ENCODE measurements around the gene SEZ6.

SEZ6 gene

DNA sequence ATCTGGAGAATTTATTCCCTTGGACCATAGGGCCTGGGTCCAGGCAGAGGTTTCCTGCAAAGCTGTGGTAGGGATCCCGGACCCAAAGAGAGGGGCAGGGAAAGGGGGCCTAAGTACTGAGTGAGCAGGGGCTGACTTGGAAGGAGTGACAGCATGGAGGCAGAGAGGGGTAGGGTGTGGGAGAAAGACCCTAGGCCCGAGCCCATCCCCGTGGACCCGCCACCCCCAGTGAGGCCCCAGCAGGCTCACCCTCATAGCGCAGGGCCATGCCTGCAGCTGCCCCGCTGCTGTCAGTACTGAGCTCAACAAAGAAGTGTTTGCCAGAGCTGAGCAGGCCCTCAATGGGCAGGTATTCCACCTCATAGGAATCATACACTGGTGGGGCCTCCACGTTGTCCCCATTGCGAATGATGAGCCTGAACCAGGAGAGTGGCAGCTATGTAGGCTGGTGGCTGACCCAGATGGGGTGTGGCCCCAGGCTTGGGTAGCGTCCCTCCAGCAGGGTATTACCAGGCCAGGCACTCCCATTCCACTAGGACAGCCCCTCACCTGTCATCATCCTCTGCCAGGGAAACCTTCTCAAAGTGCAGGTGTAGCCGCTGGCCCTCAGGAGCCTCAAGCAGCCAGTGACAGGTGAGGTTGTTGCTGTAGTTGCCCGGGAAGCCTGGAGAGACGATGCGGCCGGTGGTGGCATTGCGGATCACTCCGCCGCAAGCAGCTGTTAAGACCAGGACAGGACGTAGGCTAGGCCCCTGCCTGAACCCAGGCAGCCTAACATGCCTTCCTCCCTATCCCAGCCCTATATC, 45.4 kb downstream of the SEZ6 start:
- ATAC-seq: no peak
- TF ChIP-seq BACH2 (CRISPR knock-in tag; IDR thresholded peaks at IDR 0.05; ENCODE audit: borderline replicate concordance): no peak
- TF ChIP-seq, protein P1, sequence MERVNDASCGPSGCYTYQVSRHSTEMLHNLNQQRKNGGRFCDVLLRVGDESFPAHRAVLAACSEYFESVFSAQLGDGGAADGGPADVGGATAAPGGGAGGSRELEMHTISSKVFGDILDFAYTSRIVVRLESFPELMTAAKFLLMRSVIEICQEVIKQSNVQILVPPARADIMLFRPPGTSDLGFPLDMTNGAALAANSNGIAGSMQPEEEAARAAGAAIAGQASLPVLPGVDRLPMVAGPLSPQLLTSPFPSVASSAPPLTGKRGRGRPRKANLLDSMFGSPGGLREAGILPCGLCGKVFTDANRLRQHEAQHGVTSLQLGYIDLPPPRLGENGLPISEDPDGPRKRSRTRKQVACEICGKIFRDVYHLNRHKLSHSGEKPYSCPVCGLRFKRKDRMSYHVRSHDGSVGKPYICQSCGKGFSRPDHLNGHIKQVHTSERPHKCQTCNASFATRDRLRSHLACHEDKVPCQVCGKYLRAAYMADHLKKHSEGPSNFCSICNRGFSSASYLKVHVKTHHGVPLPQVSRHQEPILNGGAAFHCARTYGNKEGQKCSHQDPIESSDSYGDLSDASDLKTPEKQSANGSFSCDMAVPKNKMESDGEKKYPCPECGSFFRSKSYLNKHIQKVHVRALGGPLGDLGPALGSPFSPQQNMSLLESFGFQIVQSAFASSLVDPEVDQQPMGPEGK (CRISPR knock-in tag; IDR thresholded peaks at IDR 0.05; ENCODE audit: borderline replicate concordance): no peak
- no peak for TF ChIP-seq TCF4 (CRISPR knock-in tag; IDR thresholded peaks at IDR 0.05; ENCODE audit: borderline replicate concordance)
- TF ChIP-seq, protein P2, sequence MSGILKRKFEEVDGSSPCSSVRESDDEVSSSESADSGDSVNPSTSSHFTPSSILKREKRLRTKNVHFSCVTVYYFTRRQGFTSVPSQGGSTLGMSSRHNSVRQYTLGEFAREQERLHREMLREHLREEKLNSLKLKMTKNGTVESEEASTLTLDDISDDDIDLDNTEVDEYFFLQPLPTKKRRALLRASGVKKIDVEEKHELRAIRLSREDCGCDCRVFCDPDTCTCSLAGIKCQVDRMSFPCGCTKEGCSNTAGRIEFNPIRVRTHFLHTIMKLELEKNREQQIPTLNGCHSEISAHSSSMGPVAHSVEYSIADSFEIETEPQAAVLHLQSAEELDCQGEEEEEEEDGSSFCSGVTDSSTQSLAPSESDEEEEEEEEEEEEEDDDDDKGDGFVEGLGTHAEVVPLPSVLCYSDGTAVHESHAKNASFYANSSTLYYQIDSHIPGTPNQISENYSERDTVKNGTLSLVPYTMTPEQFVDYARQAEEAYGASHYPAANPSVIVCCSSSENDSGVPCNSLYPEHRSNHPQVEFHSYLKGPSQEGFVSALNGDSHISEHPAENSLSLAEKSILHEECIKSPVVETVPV (CRISPR knock-in tag; IDR thresholded peaks at IDR 0.05): no peak
- no peak for TF ChIP-seq ARNTL (CRISPR knock-in tag; IDR thresholded peaks at IDR 0.05; ENCODE audit: borderline replicate concordance, low read depth)
- no peak for TF ChIP-seq OSR1 (CRISPR knock-in tag; IDR thresholded peaks at IDR 0.05)
- TF ChIP-seq PPARA (CRISPR knock-in tag; IDR thresholded peaks at IDR 0.05; ENCODE audit: borderline replicate concordance): no peak
- TF ChIP-seq, protein P3, sequence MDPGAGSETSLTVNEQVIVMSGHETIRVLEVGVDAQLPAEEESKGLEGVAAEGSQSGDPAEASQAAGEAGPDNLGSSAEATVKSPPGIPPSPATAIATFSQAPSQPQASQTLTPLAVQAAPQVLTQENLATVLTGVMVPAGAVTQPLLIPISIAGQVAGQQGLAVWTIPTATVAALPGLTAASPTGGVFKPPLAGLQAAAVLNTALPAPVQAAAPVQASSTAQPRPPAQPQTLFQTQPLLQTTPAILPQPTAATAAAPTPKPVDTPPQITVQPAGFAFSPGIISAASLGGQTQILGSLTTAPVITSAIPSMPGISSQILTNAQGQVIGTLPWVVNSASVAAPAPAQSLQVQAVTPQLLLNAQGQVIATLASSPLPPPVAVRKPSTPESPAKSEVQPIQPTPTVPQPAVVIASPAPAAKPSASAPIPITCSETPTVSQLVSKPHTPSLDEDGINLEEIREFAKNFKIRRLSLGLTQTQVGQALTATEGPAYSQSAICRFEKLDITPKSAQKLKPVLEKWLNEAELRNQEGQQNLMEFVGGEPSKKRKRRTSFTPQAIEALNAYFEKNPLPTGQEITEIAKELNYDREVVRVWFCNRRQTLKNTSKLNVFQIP (CRISPR knock-in tag; IDR thresholded peaks at IDR 0.05; ENCODE audit: borderline replicate concordance, low read depth): no peak
- TF ChIP-seq ZNF70 (CRISPR knock-in tag; IDR thresholded peaks at IDR 0.05): no peak
- TF ChIP-seq, protein P4, sequence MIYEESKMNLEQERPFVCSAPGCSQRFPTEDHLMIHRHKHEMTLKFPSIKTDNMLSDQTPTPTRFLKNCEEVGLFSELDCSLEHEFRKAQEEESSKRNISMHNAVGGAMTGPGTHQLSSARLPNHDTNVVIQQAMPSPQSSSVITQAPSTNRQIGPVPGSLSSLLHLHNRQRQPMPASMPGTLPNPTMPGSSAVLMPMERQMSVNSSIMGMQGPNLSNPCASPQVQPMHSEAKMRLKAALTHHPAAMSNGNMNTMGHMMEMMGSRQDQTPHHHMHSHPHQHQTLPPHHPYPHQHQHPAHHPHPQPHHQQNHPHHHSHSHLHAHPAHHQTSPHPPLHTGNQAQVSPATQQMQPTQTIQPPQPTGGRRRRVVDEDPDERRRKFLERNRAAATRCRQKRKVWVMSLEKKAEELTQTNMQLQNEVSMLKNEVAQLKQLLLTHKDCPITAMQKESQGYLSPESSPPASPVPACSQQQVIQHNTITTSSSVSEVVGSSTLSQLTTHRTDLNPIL (CRISPR knock-in tag; IDR thresholded peaks at IDR 0.05; ENCODE audit: low read depth): no peak
- TF ChIP-seq CSDC2 (CRISPR knock-in tag; IDR thresholded peaks at IDR 0.05): no peak
- TF ChIP-seq ISL1 (CRISPR knock-in tag; IDR thresholded peaks at IDR 0.05): no peak
- TF ChIP-seq RARB (CRISPR knock-in tag; IDR thresholded peaks at IDR 0.05): no peak

DNA sequence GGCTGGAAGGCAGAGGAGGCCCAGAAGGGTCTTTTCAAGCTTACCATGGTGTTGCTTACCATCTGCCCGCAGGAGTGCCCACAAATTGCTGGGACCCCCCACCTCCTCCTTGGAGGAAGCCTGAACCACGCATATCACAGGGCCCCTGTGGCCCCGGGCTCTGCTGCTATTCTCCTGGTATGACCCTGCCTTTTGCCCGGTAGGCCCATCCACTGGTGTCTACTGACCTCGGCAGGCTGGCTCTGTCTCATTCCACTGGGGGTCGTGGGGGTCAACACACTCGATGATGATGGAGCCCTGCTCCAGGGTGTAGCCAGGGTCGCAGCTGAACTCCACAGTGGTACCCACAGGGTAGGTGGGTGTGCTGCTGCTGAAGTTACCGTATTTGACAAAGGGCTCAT, 46.4 kb downstream of the SEZ6 start:
- TF ChIP-seq GLIS3 (CRISPR knock-in tag; IDR thresholded peaks at IDR 0.05): no peak
- no peak for TF ChIP-seq BACH2 (CRISPR knock-in tag; IDR thresholded peaks at IDR 0.05; ENCODE audit: borderline replicate concordance)
- no peak for TF ChIP-seq OSR1 (CRISPR knock-in tag; IDR thresholded peaks at IDR 0.05)
- TF ChIP-seq, protein P4 (CRISPR knock-in tag; IDR thresholded peaks at IDR 0.05; ENCODE audit: low read depth): no peak
- no peak for TF ChIP-seq SNAI2 (CRISPR knock-in tag; IDR thresholded peaks at IDR 0.05)
- TF ChIP-seq, protein P1 (CRISPR knock-in tag; IDR thresholded peaks at IDR 0.05; ENCODE audit: borderline replicate concordance): no peak
- TF ChIP-seq TCF4 (CRISPR knock-in tag; IDR thresholded peaks at IDR 0.05; ENCODE audit: borderline replicate concordance): no peak
- TF ChIP-seq TOX (CRISPR knock-in tag; IDR thresholded peaks at IDR 0.05; ENCODE audit: borderline replicate concordance): no peak
- TF ChIP-seq CSDC2 (CRISPR knock-in tag; IDR thresholded peaks at IDR 0.05): no peak
- TF ChIP-seq, protein P2 (CRISPR knock-in tag; IDR thresholded peaks at IDR 0.05): no peak
- no peak for TF ChIP-seq ZFP30 (CRISPR knock-in tag; IDR thresholded peaks at IDR 0.05)
- TF ChIP-seq, protein P5, sequence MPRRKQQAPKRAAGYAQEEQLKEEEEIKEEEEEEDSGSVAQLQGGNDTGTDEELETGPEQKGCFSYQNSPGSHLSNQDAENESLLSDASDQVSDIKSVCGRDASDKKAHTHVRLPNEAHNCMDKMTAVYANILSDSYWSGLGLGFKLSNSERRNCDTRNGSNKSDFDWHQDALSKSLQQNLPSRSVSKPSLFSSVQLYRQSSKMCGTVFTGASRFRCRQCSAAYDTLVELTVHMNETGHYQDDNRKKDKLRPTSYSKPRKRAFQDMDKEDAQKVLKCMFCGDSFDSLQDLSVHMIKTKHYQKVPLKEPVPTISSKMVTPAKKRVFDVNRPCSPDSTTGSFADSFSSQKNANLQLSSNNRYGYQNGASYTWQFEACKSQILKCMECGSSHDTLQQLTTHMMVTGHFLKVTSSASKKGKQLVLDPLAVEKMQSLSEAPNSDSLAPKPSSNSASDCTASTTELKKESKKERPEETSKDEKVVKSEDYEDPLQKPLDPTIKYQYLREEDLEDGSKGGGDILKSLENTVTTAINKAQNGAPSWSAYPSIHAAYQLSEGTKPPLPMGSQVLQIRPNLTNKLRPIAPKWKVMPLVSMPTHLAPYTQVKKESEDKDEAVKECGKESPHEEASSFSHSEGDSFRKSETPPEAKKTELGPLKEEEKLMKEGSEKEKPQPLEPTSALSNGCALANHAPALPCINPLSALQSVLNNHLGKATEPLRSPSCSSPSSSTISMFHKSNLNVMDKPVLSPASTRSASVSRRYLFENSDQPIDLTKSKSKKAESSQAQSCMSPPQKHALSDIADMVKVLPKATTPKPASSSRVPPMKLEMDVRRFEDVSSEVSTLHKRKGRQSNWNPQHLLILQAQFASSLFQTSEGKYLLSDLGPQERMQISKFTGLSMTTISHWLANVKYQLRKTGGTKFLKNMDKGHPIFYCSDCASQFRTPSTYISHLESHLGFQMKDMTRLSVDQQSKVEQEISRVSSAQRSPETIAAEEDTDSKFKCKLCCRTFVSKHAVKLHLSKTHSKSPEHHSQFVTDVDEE (CRISPR knock-in tag; IDR thresholded peaks at IDR 0.05): no peak
- no peak for TF ChIP-seq ESRRG (CRISPR knock-in tag; IDR thresholded peaks at IDR 0.05)
- no peak for ATAC-seq

Data from SK-N-SH treated with all-trans-retinoic acid at 6 μM for 48 hours (cell line).